SK-N-MC (cell line): Measurements from ENCODE around the gene SPOCD1.

Source experiments
- DNase-seq: peaks from one replicate; pipeline ENCODE4 v3.0.0-alpha.2; 2011; ENCODE audit warnings: low read depth, low spot score
- H3K27ac ChIP-seq: fragments of 200-600 bp; sonication (generic); 2 replicates; pipeline ENCODE4 v1.5.1; 2016; ENCODE audit warnings: mixed run types
- H3K36me3 ChIP-seq: fragments of 200-600 bp; sonication (generic); 2 replicates; pipeline ENCODE4 v1.6.1; 2017; ENCODE audit warnings: antibody characterized with exemption, low read length, mixed read lengths; ENCODE audit not compliant: insufficient read depth
- H3K4me3 ChIP-seq: fragments of 200-600 bp; sonication (generic); 2 replicates; pipeline ENCODE4 v1.5.1; 2016
- H3K9ac ChIP-seq: fragments of 200-600 bp; sonication (generic); 2 replicates; pipeline ENCODE4 v1.8.0; 2017; ENCODE audit warnings: mixed run types, mixed read lengths; ENCODE audit not compliant: insufficient read length
- H3K9me3 ChIP-seq: fragments of 200-600 bp; sonication (generic); 2 replicates; pipeline ENCODE4 v1.6.1; 2017; ENCODE audit warnings: low read depth, mild to moderate bottlenecking, antibody characterized with exemption, low read length, moderate library complexity, mixed read lengths
- EZH2 ChIP-seq: fragments of 200-600 bp; sonication (generic); IDR thresholded peaks from one replicate; pipeline ENCODE4 v1.6.1; 2017; ENCODE audit warnings: antibody characterized with exemption
- FOXP2 ChIP-seq: optimal IDR thresholded peaks from 2 replicates; pipeline ENCODE3; 2011; ENCODE audit warnings: mild to moderate bottlenecking, moderate library complexity; ENCODE audit not compliant: insufficient read depth; ENCODE audit errors: extremely low read length, control extremely low read depth
- POLR2AphosphoS5 ChIP-seq: IDR thresholded peaks from 2 replicates; pipeline ENCODE4 v1.6.1; 2012; ENCODE audit warnings: mild to moderate bottlenecking, low read depth, low read length, borderline replicate concordance

Gene SPOCD1

GRCh38 chr1:31762323-31762722, 53.5 kb downstream of the SPOCD1 start:
- DNase-seq = no peak

GRCh38 chr1:31761883-31762282, 53.9 kb downstream of the SPOCD1 start:
- Histone ChIP-seq H3K27ac (no peak overlapping the region), H3K4me3 (peak overlapping the region; percentile 81; the same call in 1 of the 2 replicates), H3K9ac (no peak overlapping the region), H3K9me3 (no peaks in the 10 kb centered on the region), H3K36me3 (no peaks in the 10 kb centered on the region)
- DNase-seq = no peak
- TF ChIP-seq POLR2AphosphoS5 (no peak), FOXP2 (no peak), EZH2 (no peak)

More at GRCh38 chr1:31762323-31762722, 53.5 kb downstream of the SPOCD1 start:
- Histone ChIP-seq H3K36me3 (no peaks in the 10 kb centered on the region), H3K9me3 (no peaks in the 10 kb centered on the region), H3K9ac (no peak overlapping the region), H3K4me3 (peak overlapping the region; percentile 81), H3K27ac (no peak overlapping the region)
- TF ChIP-seq POLR2AphosphoS5 = no peak
- no peak for TF ChIP-seq EZH2
- no peak for TF ChIP-seq FOXP2

GRCh38 chr1:31760471-31761470, 55.1 kb downstream of the SPOCD1 start:
- TF ChIP-seq EZH2 (no peak), FOXP2 (no peak), POLR2AphosphoS5 (no peak)
- DNase-seq = no peak
- H3K36me3 ChIP-seq = peaks cover 4% of the 10 kb centered on the region; the same call in 1 of the 2 replicates
- no peak overlapping the region for H3K9ac ChIP-seq
- no peak overlapping the region for H3K27ac ChIP-seq
- H3K4me3 ChIP-seq = peak overlapping the region; percentile 33
- H3K9me3 ChIP-seq = no peaks in the 10 kb centered on the region

GRCh38 chr1:31759298-31760023, 56.4 kb downstream of the SPOCD1 start:
- TF ChIP-seq EZH2 = no peak
- no peak overlapping the region for H3K9ac ChIP-seq
- peaks cover 4% of the 10 kb centered on the region; the same call in 1 of the 2 replicates for H3K36me3 ChIP-seq
- no peaks in the 10 kb centered on the region for H3K9me3 ChIP-seq
- no peak for DNase-seq
- no peak overlapping the region for H3K27ac ChIP-seq
- no peak overlapping the region for H3K4me3 ChIP-seq

- Histone ChIP-seq H3K36me3 (peaks cover 4% of the 10 kb centered on the region; the same call in 1 of the 2 replicates), H3K4me3 (no peak overlapping the region), H3K27ac (no peak overlapping the region), H3K9ac (no peak overlapping the region), H3K9me3 (no peaks in the 10 kb centered on the region)
- no peak for TF ChIP-seq FOXP2
- TF ChIP-seq POLR2AphosphoS5 = no peak
- TF ChIP-seq EZH2 = no peak
- no peak for DNase-seq
These were observed 57.0 kb downstream of the SPOCD1 start for GRCh38 chr1:31758823-31759222.

- no peak overlapping the region for H3K27ac ChIP-seq
- DNase-seq = no peak
- no peak for TF ChIP-seq FOXP2
- no peak for TF ChIP-seq EZH2
- no peak for TF ChIP-seq POLR2AphosphoS5
- no peaks in the 10 kb centered on the region for H3K9me3 ChIP-seq
- H3K36me3 ChIP-seq = peaks cover 4% of the 10 kb centered on the region; the same call in 1 of the 2 replicates
- H3K9ac ChIP-seq = no peak overlapping the region
- H3K4me3 ChIP-seq = no peak overlapping the region
These were observed 57.8 kb downstream of the SPOCD1 start for GRCh38 chr1:31757989-31758388.

GRCh38 chr1:31757204-31757679, 58.6 kb downstream of the SPOCD1 start:
- TF ChIP-seq EZH2 (no peak), POLR2AphosphoS5 (no peak), FOXP2 (no peak)
- Histone ChIP-seq H3K9me3 (no peaks in the 10 kb centered on the region), H3K9ac (no peak overlapping the region), H3K27ac (no peak overlapping the region), H3K36me3 (peaks cover 4% of the 10 kb centered on the region; the same call in 1 of the 2 replicates), H3K4me3 (no peak overlapping the region)
- no peak for DNase-seq

- Histone ChIP-seq H3K36me3 (peaks cover 4% of the 10 kb centered on the region; the same call in 1 of the 2 replicates), H3K9ac (no peak overlapping the region), H3K9me3 (no peaks in the 10 kb centered on the region), H3K4me3 (no peak overlapping the region), H3K27ac (no peak overlapping the region)
- TF ChIP-seq POLR2AphosphoS5 (no peak), FOXP2 (no peak), EZH2 (no peak)
- DNase-seq = no peak
These were observed 59.2 kb downstream of the SPOCD1 start for GRCh38 chr1:31756578-31756977.
